RWPE1 (cell line): ENCODE data around the gene PDXDC1.
"Not testable (repeated sequence)": the region's sequence is repeated elsewhere in the genome, so short reads cannot be mapped to it uniquely, and the experiment has no call there.

Source experiments
- CTCF ChIA-PET: fragments of 350-600 bp; sonication (Branson Sonifier 250); formaldehyde crosslinking; extraction: SDS; loops from one replicate; lab custom pipeline; 2021; lab: Yijun Ruan, JAX
- POLR2A ChIA-PET: fragments of 400-600 bp; formaldehyde crosslinking; extraction: SDS; loops from one replicate; lab custom pipeline; 2020; ENCODE audit warnings: antibody characterized with exemption; ENCODE audit not compliant: low non-redundant PET; lab: Yijun Ruan, JAX
- DNase-seq: peaks from one replicate; pipeline ENCODE4 v3.0.0; 2012; ENCODE audit warnings: low spot score
- H3K27ac ChIP-seq: fragments of 450-650 bp; 2 replicates; pipeline ENCODE4 v1.5.1; 2017

The PDXDC1 gene

DNA sequence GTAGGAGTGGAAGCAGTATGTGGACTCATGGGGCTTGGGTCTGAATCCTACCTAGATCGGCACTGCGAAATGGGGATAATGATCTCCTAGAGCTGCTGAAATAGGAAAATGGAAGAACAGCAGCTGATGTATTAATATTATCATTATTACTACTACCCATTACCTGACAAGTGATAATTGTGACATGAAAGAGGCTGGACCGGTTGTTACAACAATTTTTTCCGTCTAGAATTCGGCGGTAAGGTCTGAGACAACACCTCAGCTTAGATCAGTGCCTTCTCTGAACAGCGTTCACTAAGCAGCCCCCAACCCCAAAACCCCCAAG, 533 bp upstream of the PDXDC1 start:
- POLR2A ChIA-PET, DNase-seq, CTCF ChIA-PET: not testable (repeated sequence)
- H3K27ac ChIP-seq = peak overlapping the region; percentile 86

DNA sequence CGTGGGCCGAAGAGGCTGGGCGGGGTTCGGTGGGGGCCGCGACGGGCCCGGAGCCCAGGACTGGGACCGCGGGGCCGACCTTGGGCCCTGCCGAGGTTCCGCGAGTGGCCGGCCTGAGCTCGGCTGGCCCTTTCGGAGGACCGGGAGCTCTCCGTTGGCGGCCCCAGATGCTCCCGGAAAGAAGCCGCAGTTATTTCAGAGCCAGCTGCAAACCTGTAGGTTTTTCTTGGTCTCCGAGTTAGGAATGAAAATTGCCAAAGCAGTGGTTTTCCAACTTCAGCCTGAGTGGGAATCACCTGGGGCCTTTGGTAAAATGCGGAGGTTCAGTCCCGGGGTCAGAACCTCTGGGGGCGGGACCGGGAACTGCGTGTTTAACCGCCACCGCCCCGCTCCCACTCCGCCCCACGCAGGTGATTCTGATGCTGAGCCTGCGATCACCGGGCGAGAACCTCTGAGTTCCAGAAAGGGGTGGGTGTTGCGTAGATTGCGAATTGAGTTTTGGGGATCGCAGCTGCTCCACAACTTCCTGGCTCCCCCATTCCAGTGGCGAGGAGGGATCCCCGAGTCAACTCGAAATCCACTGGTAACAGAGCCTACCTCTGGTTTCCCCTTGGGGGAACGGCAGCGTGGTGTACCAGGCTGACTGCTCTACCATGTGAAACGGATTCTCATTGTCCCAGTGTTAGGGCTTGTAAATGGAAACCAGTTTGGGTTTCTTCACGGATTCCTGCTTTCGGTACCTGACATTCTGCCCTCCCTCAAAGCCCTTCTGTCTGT, 780 bp downstream of the PDXDC1 start:
- POLR2A ChIA-PET, CTCF ChIA-PET, DNase-seq: not testable (repeated sequence)
- H3K27ac ChIP-seq = peak overlapping the region; percentile 86

DNA sequence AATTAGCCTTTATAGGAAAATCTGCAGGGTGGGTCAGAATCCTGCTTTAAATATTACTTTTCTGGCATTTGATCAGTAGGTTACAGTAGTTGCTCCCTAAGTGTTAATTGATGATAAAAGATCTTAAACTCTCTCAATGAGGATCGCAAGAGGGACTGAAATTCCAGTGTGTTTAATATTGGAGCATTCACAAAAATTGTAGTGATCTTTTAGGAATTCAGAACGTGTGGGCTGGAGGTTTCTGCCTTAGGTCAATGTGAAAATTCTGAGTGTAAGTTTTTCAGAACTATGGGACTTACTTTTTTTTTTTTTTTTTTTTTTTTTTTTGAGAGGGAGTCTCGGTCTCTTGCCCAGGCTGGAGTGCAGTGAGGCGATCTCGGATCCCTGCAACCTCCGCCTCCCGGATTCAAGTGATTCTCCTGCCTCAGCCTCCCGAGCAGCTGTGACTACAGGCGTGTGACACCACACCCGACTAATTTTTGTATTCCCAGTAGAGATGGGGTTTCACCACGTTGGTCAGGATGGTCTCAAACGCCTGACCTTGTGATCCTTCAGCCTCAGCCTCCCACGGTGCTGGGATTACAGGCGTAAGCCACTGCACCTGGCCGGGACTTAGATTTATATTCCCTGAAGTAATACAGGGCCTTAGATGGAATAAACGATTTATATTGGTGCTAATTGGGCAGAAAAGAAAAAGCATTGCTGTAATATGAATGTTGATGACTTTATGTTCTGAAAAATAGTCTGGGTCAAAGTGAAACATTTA, 2.3 kb downstream of the PDXDC1 start:
- DNase-seq, CTCF ChIA-PET, POLR2A ChIA-PET, H3K27ac ChIP-seq: not testable (repeated sequence)

DNA sequence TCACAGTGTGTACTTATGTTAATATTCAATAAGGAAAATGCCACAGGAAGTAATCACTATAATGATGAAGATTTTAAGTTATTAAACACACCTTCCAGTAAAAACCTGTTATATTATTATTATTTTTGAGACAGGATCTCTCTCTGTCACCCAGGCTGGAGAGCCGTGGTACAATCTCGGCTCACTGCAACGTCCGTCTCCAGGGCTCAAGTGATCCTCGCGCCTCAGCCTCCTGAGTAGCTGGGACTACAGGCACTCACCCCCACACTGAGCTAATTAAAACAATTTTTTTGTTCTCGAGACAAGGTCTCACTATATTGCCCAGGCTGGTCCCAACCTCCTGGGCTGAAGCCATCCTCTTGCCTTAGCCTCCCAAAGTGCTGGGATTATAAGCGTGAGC, 3.5 kb downstream of the PDXDC1 start:
- DNase-seq, H3K27ac ChIP-seq, POLR2A ChIA-PET, CTCF ChIA-PET: not testable (repeated sequence)

DNA sequence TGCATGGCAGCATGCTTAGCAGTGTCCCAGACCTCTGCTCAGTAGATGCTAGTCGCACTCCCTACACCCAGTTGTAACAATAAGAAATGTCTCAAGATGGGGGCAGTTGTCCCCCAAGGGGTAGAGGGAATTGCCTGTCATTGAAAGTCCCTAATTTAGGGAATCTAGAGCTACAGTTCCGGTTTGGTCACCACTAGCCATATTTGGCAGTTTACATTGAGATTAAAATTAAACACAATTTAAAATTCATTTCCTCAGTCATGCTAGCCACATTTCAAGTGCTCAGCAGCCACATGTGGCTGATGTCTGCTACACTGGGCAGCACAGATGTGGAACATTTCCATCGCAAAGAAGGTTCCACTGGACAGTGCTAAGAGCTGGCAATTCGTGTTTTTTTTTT, 4.1 kb downstream of the PDXDC1 start:
- DNase-seq, H3K27ac ChIP-seq, CTCF ChIA-PET, POLR2A ChIA-PET: not testable (repeated sequence)

DNA sequence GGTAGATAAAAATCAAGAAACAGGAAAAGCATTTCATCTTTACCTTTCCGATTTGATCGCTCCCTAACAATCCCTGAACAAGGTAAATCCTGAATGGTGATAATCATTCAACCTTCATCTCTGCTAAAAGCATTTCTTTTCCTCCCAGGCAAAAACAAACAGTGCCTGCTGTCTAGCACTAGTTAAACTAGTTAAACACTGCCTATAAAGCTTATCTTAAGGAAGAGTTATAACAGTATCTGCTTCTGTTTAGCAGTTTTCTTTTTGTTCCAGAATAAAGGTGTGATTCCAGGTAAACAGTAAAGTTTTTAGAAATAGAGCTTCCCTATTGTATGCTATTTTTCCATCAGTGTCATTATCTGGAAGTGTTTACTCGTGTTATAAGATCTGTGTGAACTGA, 6.4 kb downstream of the PDXDC1 start:
- H3K27ac ChIP-seq, DNase-seq, POLR2A ChIA-PET, CTCF ChIA-PET: not testable (repeated sequence)

DNA sequence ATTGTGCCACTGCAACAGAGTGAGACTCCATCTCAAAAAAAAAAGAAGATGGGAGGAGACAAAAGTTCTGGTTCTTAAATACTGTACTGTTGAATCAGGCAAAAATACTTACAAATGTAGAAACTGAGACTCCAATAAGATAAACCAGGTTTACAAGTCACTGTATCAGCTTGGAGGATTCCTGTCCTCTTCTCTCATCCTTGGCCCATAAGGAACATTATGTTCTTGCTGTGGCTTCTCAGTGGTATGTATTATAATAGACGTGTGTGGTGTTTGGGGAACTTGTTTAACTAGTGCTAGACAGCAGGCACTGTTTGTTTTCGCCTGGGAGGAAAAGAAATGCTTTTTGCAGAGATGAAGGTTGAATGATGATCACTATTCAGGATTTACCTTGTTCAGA, 7.7 kb downstream of the PDXDC1 start:
- H3K27ac ChIP-seq, DNase-seq, POLR2A ChIA-PET, CTCF ChIA-PET: not testable (repeated sequence)

DNA sequence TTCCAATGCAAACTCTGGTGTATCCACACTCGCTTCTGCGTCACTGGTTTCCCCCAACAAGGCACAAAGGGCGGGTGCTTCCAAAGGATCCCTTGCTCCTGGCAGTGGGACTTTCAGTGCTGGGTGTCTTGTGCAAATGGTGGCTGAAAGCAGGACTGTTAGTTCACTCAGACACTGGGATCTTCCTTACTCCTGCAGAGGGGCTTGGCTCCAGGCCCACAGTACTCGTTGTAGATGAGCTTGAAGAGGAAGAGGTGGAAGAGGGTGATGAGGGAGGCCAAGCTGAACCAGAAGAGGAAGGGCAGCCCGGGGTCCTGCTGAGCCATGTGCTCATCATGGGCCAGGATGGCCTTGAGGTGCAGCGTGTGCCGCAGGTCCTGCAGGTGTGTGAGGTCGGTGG, 13.3 kb downstream of the PDXDC1 start:
- H3K27ac ChIP-seq, CTCF ChIA-PET, POLR2A ChIA-PET: not testable (repeated sequence)

DNA sequence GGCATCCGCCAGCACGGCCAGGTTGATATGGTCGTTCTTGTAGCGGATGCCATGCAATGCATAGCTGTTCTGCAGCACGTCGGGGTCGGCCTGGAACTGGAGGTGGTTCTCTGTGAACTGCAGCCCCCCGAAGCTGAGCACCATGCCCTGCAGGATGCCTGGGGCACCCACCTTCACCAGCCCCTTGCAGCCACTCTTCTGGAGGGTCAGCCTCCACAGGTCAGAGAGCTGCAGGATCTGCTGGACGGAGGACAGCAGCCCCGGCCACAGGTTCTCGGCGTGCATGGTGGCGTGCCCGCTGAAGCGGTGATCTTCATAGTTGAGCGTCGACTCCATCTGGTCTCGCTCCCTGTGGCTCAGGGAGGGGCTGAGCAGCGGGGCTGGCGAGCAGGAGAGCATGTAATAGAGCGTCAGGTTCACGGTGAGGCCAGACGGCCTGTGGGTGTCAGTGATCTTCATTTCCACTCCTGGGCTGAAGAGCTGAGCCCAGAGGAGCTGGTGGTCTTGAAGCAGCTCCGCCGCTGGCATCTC, 13.9 kb downstream of the PDXDC1 start:
- CTCF ChIA-PET, POLR2A ChIA-PET, DNase-seq, H3K27ac ChIP-seq: not testable (repeated sequence)

More for the DNA sequence above, 13.3 kb downstream of the PDXDC1 start:
- DNase-seq = not testable (repeated sequence)

DNA sequence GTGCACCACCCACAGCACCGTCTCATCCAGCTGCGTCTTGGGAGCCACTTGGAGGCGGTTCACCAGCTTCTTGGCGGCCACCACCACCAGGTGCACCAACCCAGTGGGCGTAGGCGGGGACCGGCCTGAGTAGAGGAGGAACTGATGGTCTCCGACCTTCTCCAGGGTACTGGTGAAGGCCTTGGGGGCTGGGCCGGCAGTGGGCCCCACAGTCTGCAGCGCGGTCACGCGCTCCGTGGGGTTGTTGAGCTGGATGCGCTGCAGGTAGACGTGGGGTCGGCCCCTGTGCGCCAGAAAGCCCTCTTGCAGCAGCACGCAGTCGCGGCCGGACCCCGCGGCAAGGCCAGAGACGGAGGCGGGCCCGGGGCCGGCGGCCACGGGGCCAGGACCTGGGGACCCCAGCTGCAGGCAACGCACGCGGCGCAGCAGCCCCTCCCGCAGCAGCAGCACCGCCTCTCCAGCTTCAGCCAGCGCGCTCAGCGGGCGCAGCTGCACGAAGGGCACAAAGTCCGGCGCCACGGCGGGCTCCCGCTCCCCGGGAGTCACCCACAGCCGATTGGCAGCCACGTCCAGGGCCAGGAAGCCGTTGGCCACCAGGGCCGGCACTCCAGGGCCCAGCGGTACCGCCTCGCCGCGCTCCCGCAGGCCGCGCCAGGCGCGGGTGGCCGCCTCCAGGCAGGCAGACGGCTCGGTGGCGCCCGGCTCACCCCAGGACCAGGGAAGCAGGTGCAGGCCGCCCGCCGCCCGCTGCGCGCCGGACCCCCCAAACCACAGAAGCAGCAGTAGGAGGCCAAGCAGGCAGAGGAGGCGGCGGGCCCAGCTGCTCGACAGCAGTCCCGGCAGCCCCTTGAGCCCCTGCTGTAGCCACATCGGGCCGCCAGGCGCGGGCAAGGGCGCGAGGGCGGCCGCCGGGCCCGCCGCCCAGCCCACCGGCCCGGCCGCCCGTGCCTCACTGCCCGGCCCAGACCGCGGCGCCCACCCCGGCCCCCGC, 14.8 kb downstream of the PDXDC1 start:
- H3K27ac ChIP-seq, POLR2A ChIA-PET, DNase-seq: not testable (repeated sequence)
- CTCF ChIA-PET = interaction anchor here (0.6 kb wide), 1 partner anchor 687 kb away, joined by 4 read pairs; no protein-coding TSS in a partner anchor

DNA sequence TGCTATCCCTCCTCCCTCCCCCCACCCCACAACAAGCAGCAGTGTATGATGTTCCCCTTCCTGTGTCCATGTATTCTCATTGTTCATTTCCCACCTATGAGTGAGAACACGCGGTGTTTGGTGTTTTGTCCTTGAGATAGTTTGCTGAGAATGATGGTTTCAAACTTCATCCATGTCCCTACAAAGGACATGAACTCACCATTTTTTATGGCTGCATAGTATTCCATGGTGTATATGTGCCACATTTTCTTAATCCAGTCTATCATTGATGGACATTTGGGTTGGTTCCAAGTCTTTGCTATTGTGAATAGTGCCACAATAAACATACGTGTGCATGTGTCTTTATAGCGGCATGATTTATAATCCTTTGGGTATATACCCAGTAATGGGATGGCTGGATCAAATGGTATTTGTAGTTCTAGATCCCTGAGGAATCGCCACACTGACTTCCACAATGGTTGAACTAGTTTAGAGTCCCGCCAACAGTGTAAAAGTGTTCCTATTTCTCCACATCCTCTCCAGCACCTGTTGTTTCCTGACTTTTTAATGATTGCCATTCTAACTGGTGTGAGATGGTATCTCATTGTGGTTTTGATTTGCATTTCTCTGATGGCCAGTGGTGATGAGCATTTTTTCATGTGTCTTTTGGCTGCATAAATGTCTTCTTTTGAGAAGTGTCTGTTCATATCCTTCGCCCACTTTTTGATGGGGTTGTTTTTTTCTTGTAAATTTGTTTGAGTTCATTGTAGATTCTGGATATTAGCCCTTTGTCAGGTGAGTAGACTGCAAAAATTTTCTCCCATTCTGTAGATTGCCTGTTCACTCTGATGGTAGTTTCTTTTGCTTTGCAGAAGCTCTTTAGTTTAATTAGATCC, 18.7 kb downstream of the PDXDC1 start:
- CTCF ChIA-PET, H3K27ac ChIP-seq, DNase-seq, POLR2A ChIA-PET: not testable (repeated sequence)

DNA sequence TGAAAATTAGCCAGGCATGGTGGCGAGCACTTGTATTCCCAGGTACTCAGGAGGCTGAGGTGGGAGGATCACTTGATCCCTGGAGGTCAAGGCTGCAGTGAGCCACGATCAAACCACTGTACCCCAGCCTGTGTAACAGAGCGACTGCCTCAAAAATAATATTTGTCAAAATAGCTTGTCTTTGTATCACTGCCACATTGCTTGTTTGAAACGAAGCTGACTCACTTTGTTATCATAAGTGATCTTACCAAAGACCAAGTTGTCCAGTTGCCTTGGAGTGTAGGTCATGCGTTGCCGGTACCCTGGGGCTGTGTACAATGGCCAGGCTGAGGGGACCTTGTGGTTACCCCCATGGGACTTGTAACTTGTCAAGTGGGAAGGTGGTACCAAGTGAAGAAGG, 21.9 kb downstream of the PDXDC1 start:
- DNase-seq, POLR2A ChIA-PET, CTCF ChIA-PET, H3K27ac ChIP-seq: not testable (repeated sequence)

DNA sequence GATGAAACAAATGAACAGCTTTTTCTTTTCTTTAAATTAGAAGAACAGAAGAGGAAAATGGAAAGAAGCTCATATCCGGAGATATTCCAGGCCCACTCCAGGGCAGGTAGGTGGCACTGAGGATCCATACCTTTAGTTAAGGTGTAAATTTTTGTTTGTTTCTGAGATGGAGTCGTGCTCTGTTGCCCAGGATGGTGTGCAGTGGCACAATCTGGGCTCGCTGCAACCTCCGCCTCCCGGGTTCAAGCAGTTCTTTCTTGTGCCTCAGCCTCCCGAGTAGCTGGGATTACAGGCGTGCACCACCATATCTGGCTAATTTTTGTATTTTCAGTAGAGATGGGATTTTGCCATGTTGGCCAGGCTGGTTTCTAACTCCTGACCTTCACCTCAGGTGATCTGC, 23.5 kb downstream of the PDXDC1 start:
- DNase-seq, CTCF ChIA-PET, H3K27ac ChIP-seq, POLR2A ChIA-PET: not testable (repeated sequence)

DNA sequence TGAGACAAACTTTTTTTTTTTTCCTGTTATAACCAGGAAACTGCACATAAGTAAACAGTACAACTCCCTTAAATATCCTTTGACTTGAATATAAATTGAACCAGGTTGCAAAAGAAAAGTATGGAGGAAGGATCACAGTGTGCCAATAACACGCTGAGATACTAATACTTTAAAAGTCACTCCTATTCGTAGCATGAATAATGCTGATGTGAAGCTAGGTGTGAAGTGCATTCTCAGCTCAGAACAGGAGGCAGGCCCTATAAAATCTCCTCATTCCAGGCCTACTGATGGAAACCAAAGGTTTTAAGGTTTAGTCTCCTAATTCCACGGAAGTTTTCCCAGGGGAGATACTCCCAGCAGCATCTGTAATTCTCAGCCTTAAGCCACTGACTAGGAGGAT, 25.0 kb downstream of the PDXDC1 start:
- DNase-seq, POLR2A ChIA-PET, H3K27ac ChIP-seq, CTCF ChIA-PET: not testable (repeated sequence)

DNA sequence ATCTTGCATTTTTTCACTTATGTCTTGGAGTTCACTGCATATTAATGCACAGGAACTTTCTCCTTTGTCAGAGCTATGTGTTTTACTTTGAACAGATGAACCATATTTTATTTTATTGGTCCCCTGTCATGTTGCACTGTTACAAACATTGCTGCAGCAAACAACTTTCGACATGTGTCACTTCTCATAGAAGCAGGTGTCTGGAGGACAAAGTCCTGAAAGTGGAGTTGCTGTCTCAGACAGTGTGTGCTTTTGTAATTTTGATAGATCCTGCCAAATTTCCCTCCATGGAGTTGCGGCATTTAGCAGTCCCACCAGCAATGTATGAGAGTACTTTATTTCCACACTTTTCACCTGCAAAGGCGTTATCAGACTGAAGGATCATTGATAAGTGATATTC, 27.6 kb downstream of the PDXDC1 start:
- H3K27ac ChIP-seq, POLR2A ChIA-PET, CTCF ChIA-PET, DNase-seq: not testable (repeated sequence)
